Small intestine (tissue), 7 donors: ENCODE results near the gene CEP43. TPM values are rescaled to one million over a fixed set of nuclear protein-coding genes. Genes with fewer than 3 reads are reported as not detected.
A peak's percentile ranks its signal among the peaks of the same experiment; 100 is the strongest.

Source experiments
- DNase-seq, 2 donors: peaks; one replicate each; pipeline versions ENCODE4 v3.0.0 to v3.0.0-alpha.2; 2013
- FAIRE-seq: peaks from 2 replicates; lab custom pipeline; 2012; peaks lifted over from hg19 to GRCh38; lab: Jason Lieb, UNC
- H3K27ac ChIP-seq, 3 donors: one replicate each; pipeline ENCODE4 v1.5.1; 2013; ENCODE audit warnings: low read length in 2 of 3, mild to moderate bottlenecking in 2 of 3, control low read depth in 1 of 3, inconsistent platforms in 1 of 3, low read depth in 1 of 3, moderate library complexity in 1 of 3
- H3K27me3 ChIP-seq, 3 donors: one replicate each; pipeline ENCODE4 v1.6.1; 2013; ENCODE audit warnings: low read length in 3 of 3, inconsistent platforms in 1 of 3; ENCODE audit not compliant: control insufficient read depth in 3 of 3, insufficient read depth in 3 of 3
- H3K36me3 ChIP-seq, 3 donors: one replicate each; pipeline ENCODE4 v1.6.1; 2013; ENCODE audit warnings: low read length in 3 of 3, inconsistent platforms in 1 of 3, low read depth in 1 of 3, mild to moderate bottlenecking in 1 of 3, moderate library complexity in 1 of 3; ENCODE audit not compliant: control insufficient read depth in 3 of 3, insufficient read depth in 2 of 3
- H3K4me1 ChIP-seq, 3 donors: one replicate each; pipeline ENCODE4 v1.6.1; 2013; ENCODE audit warnings: low read length in 2 of 3, inconsistent platforms in 1 of 3, low read depth in 1 of 3, mild to moderate bottlenecking in 1 of 3, moderate library complexity in 1 of 3; ENCODE audit not compliant: control insufficient read depth in 3 of 3, insufficient read depth in 2 of 3
- H3K4me3 ChIP-seq, 3 donors: one replicate each; pipeline ENCODE4 v1.5.1; 2013; ENCODE audit warnings: low read length in 3 of 3, control low read depth in 1 of 3, inconsistent platforms in 1 of 3, low read depth in 1 of 3, mild to moderate bottlenecking in 1 of 3, moderate library complexity in 1 of 3
- H3K9me3 ChIP-seq, 2 donors: one replicate each; pipeline ENCODE4 v1.6.1; 2013; ENCODE audit warnings: low read depth in 1 of 2, low read length in 1 of 2; ENCODE audit not compliant: control insufficient read depth in 2 of 2, insufficient read depth in 1 of 2
- WGBS, 3 donors: extraction: QIAGEN DNeasy Blood & Tissue Kit; methylation state at CpG; one replicate each; pipeline ENCODE4 v1.1.7; 2013; 5-methylcytosine and 5-hydroxymethylcytosine counted together
- polyA plus RNA-seq, 4 donors: library from polyadenylated mRNA; stranded (reverse) in 3 of 4; unstranded in 1 of 4; fragments of 200-250 nt in 3 of 4; fragments of 120-200 nt in 1 of 4; gene quantifications; one replicate each; pipeline versions ENCODE4 v1.2.1 to v1.2.3, GENCODE V29; 2013
- donor health status: healthy with polysubstance abuse.
- donor health status: control.
- donor health status: control.
- donor health status: Bipolar disorder and iron deficiency.
- donor health status: healthy.

CEP43 gene
- polyA plus RNA-seq, 4 donors, result 8.4 to 37.9 (median 18.3) TPM

DNA sequence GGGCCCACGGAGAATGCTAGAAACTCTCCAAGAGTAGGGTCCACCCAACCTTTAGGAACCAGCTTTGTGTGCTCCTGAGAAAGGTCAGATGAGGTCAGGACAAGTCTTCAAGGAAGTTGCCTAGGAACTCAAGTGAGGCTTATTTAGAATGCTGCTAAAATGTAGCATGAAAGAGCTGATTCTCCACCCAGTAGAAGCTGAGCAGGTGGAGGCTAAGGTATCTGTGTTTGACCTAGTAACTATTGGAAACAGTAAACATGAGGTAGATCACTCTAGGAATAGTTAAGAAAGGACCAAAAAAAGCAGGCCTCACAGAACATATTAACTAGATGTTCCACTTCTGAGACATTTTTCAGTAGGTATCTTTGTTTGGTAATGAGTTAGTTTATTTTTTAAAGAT lies 13.9 kb downstream of the CEP43 start:
- no peak for FAIRE-seq
- Histone ChIP-seq H3K4me3 (no peak overlapping the region), H3K36me3 (peaks cover 6 to 43% (median 24%) of the 10 kb centered on the region in 3 donors), H3K9me3 (peaks cover 0 to 1% of the 10 kb centered on the region in 2 donors), H3K27me3 (no peaks in the 10 kb centered on the region), H3K4me1 (peaks cover 0 to 2% (median 0%) of the 10 kb centered on the region in 3 donors), H3K27ac (no peak overlapping the region)
- WGBS, 3 donors, result 92 to 100% (median 94%) methylated on average over 1 of the region's 1 CpG
- DNase-seq, result peak in 1 of 2 donors; percentile 13

DNA sequence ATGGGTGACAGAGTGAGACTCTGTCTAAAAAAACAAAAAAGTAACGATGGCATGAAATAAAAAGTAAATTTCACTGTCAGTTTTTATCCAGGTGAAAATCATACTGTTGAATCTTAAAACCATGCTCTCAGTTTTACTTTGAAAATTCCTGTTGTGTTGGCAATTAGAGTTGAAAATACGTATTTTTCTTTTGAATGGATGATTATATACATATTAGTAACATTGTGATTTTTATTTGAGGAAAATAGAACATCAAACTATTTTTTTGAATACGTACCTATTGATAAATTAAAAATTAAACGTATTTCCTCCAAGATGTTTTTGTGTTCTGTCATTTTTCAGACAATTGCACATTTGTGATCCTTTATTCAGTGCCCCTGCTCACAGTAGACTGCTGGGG lies 14.7 kb downstream of the CEP43 start:
- peaks cover 6 to 45% (median 25%) of the 10 kb centered on the region in 3 donors for H3K36me3 ChIP-seq
- peaks cover 0 to 1% of the 10 kb centered on the region in 2 donors for H3K9me3 ChIP-seq
- DNase-seq (no peak), FAIRE-seq (no peak)
- H3K4me3 ChIP-seq, result no peak overlapping the region
- H3K27ac ChIP-seq, result no peak overlapping the region
- H3K27me3 ChIP-seq, result no peaks in the 10 kb centered on the region
- no peaks in the 10 kb centered on the region for H3K4me1 ChIP-seq
- 97% methylated on average over 4 of the region's 4 CpGs for WGBS, 3 donors

DNA sequence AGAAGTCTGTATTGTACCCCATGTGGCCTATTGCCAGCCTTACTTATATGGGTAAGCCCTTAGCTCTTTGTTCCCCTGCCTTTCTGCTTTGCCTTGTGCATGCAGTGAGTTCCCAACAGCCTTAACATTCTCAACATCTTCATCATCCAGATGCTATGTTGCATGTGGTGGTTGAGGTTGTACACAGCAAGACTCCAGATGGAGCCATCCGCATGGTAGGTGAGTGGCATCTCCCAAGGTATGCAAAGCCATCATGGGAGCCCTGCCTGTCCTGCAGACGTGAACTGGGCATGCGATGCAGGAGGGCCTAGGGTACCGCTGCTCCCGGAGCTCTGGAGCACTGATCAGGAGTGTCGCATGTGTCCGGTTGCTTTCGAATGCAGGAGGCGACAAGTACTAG lies 16.1 kb downstream of the CEP43 start:
- Histone ChIP-seq H3K4me1 (no peaks in the 10 kb centered on the region), H3K4me3 (no peak overlapping the region), H3K9me3 (peaks cover 0 to 1% of the 10 kb centered on the region in 2 donors), H3K27ac (no peak overlapping the region), H3K36me3 (peaks cover 6 to 40% (median 25%) of the 10 kb centered on the region in 3 donors), H3K27me3 (no peaks in the 10 kb centered on the region)
- 96 to 98% (median 97%) methylated on average over 9 of the region's 9 CpGs for WGBS, 3 donors
- DNase-seq, result no peak
- no peak for FAIRE-seq

DNA sequence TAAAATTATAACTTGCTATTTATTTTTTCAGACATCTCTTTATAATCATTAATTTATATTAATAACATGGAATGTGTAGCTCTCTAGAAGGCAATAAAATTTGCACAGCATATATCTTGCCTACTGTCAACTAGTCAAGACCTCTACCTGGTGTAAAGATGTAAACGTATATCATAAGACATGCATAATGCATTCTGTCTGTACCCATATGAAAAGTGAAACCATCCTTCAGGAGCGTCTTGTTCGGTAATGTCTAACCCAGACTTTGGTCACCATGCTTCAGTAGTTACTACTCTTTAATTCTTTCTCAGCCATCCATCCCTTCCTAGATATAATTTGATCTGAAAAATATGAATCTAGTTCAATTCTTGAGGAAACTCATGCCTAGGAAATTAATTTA lies 21.0 kb downstream of the CEP43 start:
- DNase-seq (no peak), FAIRE-seq (no peak)
- Histone ChIP-seq H3K27me3 (no peaks in the 10 kb centered on the region), H3K27ac (no peak overlapping the region), H3K4me3 (no peak overlapping the region), H3K36me3 (peaks cover 2 to 42% (median 16%) of the 10 kb centered on the region in 3 donors), H3K9me3 (peaks cover 0 to 1% of the 10 kb centered on the region in 2 donors), H3K4me1 (no peaks in the 10 kb centered on the region)
- WGBS, 3 donors, result 77 to 97% (median 92%) methylated on average over 3 of the region's 3 CpGs

DNA sequence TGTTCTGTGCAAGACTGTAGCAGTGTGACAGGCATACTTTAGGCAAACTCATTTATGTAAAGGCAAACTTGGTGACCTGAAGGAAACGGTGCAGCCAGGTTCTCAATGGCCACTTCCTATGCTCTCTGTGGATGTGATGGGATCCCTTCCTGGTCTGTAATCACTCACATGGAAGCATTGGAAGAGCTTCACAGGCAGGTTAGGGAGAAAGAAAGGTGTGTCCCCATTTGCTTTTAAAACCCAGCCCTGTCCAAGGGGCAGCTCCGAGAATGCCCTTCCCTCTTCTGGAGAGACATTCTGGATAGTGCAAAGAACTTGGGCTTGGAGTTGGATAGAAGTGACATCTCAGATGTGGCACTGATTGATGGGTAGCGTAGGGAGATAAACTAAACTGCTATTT lies 28.1 kb downstream of the CEP43 start:
- 64 to 84% (median 67%) methylated on average over 3 of the region's 3 CpGs for WGBS, 3 donors
- no peaks in the 10 kb centered on the region for H3K4me1 ChIP-seq
- no peaks in the 10 kb centered on the region for H3K9me3 ChIP-seq
- no peak overlapping the region for H3K4me3 ChIP-seq
- FAIRE-seq (no peak), DNase-seq (peak in 1 of 2 donors; percentile 40)
- peaks cover 4 to 52% (median 19%) of the 10 kb centered on the region in 3 donors for H3K36me3 ChIP-seq
- no peak overlapping the region for H3K27ac ChIP-seq
- H3K27me3 ChIP-seq, result no peaks in the 10 kb centered on the region

DNA sequence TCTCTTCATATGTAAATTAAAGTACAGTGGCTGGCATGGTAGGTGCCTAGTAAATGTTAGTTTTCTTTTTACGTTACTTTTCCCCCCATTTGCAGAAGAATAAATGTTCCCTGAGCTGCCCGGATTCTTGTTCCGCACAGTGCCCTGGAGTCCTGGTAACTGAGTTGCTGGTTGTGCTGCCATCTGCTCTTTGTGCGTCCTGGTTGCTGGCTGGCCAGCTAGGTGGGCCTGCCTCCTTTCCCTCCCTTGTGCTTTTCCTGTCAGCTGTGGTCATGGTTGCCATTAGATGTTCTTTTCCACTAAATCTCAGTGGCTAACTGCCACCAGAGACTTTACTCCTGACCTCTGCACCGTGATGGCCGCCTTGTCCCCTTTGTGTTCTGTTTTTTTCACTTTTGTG lies 28.6 kb downstream of the CEP43 start:
- Histone ChIP-seq H3K9me3 (no peaks in the 10 kb centered on the region), H3K27ac (no peak overlapping the region), H3K27me3 (no peaks in the 10 kb centered on the region), H3K4me3 (no peak overlapping the region), H3K4me1 (no peaks in the 10 kb centered on the region), H3K36me3 (peaks cover 4 to 51% (median 19%) of the 10 kb centered on the region in 3 donors)
- WGBS, 3 donors, result 95 to 97% (median 95%) methylated on average over 6 of the region's 6 CpGs
- DNase-seq, result no peak
- no peak for FAIRE-seq

DNA sequence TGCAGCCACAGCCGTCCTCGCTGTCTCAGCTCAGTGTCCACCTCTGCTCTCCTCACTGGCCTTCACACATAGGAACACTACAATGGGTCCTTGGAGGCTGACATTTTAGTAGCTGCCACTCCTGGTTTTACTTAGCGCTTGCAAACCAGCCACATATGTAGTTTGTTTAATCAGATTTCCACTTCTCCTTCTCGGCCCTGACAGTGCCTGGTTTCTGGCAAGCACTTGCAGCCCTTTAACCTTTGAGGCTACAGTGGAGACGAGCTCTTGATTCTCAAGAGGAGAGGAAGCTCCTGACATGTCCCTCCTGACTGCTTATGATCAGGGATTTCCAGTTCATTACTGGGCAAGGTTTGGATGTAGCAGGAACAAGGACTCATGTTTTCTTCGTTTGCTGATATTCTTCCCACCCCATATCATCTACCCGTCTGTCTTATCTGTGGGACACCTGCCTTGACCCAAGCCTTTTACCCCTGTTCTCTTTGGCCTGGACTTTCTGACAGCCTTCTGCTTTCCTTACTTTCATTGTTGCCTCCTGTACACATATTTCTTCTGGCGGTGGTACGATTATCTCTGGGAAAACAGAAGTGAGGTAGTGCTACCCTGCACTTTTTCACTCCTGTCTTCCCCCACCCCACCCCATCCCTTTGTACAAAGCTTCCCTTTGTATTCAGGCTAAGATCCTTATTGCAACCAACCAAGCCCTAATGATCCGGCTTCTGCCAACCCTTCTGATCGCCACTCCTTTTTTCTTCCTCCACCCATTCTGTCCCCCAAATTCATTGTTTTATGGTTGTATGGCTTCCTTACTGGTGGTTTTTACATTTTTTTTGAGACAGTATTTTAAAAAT lies 31.2 kb downstream of the CEP43 start:
- Histone ChIP-seq H3K27me3 (no peaks in the 10 kb centered on the region), H3K9me3 (no peaks in the 10 kb centered on the region), H3K4me1 (no peaks in the 10 kb centered on the region), H3K27ac (no peak overlapping the region), H3K4me3 (no peak overlapping the region), H3K36me3 (peaks cover 4 to 53% (median 19%) of the 10 kb centered on the region in 3 donors)
- DNase-seq (no peak), FAIRE-seq (no peak)
- WGBS, 3 donors, result 65 to 82% (median 80%) methylated on average over 11 of the region's 11 CpGs

DNA sequence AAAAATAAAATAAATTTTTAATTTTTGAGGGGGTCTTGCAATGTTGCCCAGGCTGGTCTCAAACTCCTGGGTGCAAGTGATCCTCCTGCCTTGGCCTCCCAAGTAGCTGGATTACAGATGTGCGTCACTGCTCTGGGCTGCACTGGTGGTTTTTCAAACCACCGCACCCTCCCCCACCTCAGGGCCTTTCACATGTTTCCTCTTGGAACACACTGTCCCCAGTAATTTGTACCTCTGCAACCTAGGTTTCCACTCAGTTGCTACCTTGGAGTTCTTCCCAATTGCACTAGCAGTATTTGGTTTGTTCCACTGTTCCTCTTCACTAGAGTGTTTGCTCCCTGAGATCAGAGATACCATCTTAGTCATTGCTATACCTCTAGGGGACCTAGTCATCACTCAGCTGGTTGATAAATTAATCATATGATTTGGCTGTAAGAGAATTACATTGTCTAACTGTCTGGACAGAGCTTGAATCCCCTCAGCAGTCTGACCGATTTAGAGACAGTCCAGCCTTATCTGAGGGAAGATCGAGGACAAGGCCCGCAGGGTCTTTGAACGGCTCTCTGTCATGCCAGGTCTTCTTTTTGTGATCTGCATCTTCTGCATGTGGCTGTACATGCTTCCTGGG lies 32.0 kb downstream of the CEP43 start:
- H3K36me3 ChIP-seq, result peaks cover 4 to 55% (median 23%) of the 10 kb centered on the region in 3 donors
- WGBS, 3 donors, result 84 to 94% (median 91%) methylated on average over 6 of the region's 6 CpGs
- H3K4me1 ChIP-seq, result no peaks in the 10 kb centered on the region
- DNase-seq (peak in 1 of 2 donors; percentile 13), FAIRE-seq (no peak)
- H3K27ac ChIP-seq, result no peak overlapping the region
- no peaks in the 10 kb centered on the region for H3K27me3 ChIP-seq
- H3K4me3 ChIP-seq, result no peak overlapping the region
- H3K9me3 ChIP-seq, result no peaks in the 10 kb centered on the region
